ENCODE data around the gene KRTAP5-2.

DNA sequence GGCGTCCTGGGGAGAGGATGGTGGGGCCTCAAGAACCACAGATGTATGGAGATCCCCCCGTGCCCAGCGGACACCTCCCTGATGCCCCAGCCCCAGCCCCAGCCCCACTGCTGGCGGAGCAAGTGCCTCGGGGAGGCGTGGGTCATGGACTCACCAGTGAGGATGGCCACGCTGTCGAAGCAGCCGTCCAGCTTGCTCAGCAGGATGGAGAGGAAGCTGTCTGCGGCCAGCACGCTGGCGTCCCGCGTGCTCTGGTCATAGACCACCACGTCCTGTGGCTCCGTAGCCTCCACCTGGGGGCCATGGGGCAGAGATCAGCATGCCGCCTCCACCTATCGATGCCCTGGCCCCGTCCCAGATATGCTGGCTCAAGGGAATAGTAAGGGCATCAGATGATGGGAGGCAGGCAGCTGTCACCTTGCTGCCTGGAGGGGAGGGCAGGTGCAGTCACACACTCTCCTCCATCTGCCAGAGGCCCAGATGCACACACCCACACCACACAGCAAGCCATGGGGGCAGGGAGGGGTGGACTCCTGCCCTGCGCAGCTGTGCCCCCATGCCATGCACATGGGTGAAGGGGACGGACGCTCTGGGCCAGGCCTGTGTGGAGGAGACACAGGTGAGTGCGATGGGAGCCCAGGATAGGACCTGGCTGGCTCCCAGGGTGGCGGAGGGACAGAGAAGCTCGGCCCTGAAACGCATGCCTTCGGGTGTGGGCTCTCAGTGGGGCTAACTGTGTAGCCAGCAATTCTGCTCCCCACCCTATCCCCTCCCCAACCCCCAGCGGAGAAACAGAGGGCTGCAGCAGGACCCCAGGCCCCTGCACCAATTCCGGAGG lies 34.2 kb downstream of the KRTAP5-2 start:
- no peak for TF ChIP-seq POLR2A (IDR thresholded peaks at IDR 0.05)
- TF ChIP-seq, protein P1, sequence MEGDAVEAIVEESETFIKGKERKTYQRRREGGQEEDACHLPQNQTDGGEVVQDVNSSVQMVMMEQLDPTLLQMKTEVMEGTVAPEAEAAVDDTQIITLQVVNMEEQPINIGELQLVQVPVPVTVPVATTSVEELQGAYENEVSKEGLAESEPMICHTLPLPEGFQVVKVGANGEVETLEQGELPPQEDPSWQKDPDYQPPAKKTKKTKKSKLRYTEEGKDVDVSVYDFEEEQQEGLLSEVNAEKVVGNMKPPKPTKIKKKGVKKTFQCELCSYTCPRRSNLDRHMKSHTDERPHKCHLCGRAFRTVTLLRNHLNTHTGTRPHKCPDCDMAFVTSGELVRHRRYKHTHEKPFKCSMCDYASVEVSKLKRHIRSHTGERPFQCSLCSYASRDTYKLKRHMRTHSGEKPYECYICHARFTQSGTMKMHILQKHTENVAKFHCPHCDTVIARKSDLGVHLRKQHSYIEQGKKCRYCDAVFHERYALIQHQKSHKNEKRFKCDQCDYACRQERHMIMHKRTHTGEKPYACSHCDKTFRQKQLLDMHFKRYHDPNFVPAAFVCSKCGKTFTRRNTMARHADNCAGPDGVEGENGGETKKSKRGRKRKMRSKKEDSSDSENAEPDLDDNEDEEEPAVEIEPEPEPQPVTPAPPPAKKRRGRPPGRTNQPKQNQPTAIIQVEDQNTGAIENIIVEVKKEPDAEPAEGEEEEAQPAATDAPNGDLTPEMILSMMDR (IDR thresholded peaks at IDR 0.05), result no peak
